ENCODE results near the gene KLK14.
A peak's percentile ranks its signal among the peaks of the same experiment; 100 is the strongest.

Gene KLK14

GRCh38 chr19:51108066-51108804 is 25.5 kb upstream of the KLK14 start, which contains the start of gene CTU1:
TSS of gene CTU1 (minus strand) at chr19:51108409. CDS start at chr19:51104569, 3,840 bp downstream.
- DNase-seq (ENCODE audit: low read depth in 2 of 2, low spot score in 1 of 2), result peak; percentile 90 to 97

GRCh38 chr19:51107406-51108065 is 24.8 kb upstream of the KLK14 start:
- no peak for DNase-seq (ENCODE audit: low read depth in 2 of 2, low spot score in 1 of 2)

GRCh38 chr19:51103926-51104341 is 21.2 kb upstream of the KLK14 start:
- no peak for DNase-seq (ENCODE audit: low read depth in 2 of 2, low spot score in 1 of 2)

- DNase-seq (ENCODE audit: low read depth in 2 of 2, low spot score in 1 of 2), result no peak
These were observed 20.3 kb upstream of the KLK14 start for GRCh38 chr19:51102991-51103390.

- DNase-seq (ENCODE audit: low read depth in 2 of 2, low spot score in 1 of 2), result no peak
These were observed 18.6 kb upstream of the KLK14 start for GRCh38 chr19:51101171-51101865.

GRCh38 chr19:51100601-51101000 is 17.9 kb upstream of the KLK14 start:
- DNase-seq (ENCODE audit: low read depth in 2 of 2, low spot score in 1 of 2), result no peak

GRCh38 chr19:51099047-51099382 is 16.3 kb upstream of the KLK14 start:
- no peak for DNase-seq (ENCODE audit: low read depth in 2 of 2, low spot score in 1 of 2)

GRCh38 chr19:51098365-51099046 is 15.8 kb upstream of the KLK14 start:
- DNase-seq (ENCODE audit: low read depth in 2 of 2, low spot score in 1 of 2), result no peak

- no peak for DNase-seq (ENCODE audit: low read depth in 2 of 2, low spot score in 1 of 2)
These were observed 15.1 kb upstream of the KLK14 start for GRCh38 chr19:51097796-51098195.

- peak; percentile 50 to 55 for DNase-seq (ENCODE audit: low read depth in 2 of 2, low spot score in 1 of 2)
These were observed 14.6 kb upstream of the KLK14 start for GRCh38 chr19:51097166-51097738.

- DNase-seq (ENCODE audit: low read depth in 2 of 2, low spot score in 1 of 2), result no peak
These were observed 13.9 kb upstream of the KLK14 start for GRCh38 chr19:51096473-51097165.

GRCh38 chr19:51094696-51095279 is 12.1 kb upstream of the KLK14 start:
- DNase-seq (ENCODE audit: low read depth in 2 of 2, low spot score in 1 of 2), result no peak

GRCh38 chr19:51093510-51094345 is 11.0 kb upstream of the KLK14 start:
- DNase-seq (ENCODE audit: low read depth in 2 of 2, low spot score in 1 of 2), result no peak

GRCh38 chr19:51093101-51093500 is 10.4 kb upstream of the KLK14 start:
- DNase-seq (ENCODE audit: low read depth in 2 of 2, low spot score in 1 of 2), result no peak

- no peak for DNase-seq (ENCODE audit: low read depth in 2 of 2, low spot score in 1 of 2)
These were observed 9.5 kb upstream of the KLK14 start for GRCh38 chr19:51091895-51092873.

- DNase-seq (ENCODE audit: low read depth in 2 of 2, low spot score in 1 of 2), result no peak
These were observed 8.4 kb upstream of the KLK14 start for GRCh38 chr19:51091126-51091525.

- DNase-seq (ENCODE audit: low read depth in 2 of 2, low spot score in 1 of 2), result no peak
These were observed 7.8 kb upstream of the KLK14 start for GRCh38 chr19:51090471-51090870.

- DNase-seq (ENCODE audit: low read depth in 2 of 2, low spot score in 1 of 2), result no peak
These were observed 7.1 kb upstream of the KLK14 start for GRCh38 chr19:51089786-51090185.

Measured in stimulated activated CD8-positive, alpha-beta memory T cell treated with anti-CD3 and anti-CD28 coated beads, Interleukin-4, amount 100 ng/mL, for 1 hour (primary cell).